Measurements from ENCODE around the gene POLR2A.

- TF ChIP-seq CTCF (IDR thresholded peaks at IDR 0.05): no peak
- TF ChIP-seq POLR2AphosphoS5 (IDR thresholded peaks at IDR 0.05): no peak
Observed at GRCh38 chr17:7465597-7466275, 18.4 kb upstream of the POLR2A start.
